Muscle layer of colon (tissue), 2 donors: ENCODE data around the gene SOS1.

Experiments
- H3K27ac ChIP-seq: one replicate; pipeline ENCODE4 v1.7.0; 2013; ENCODE audit warnings: low read depth, mild to moderate bottlenecking, low read length, moderate library complexity
- H3K27me3 ChIP-seq, 2 donors: one replicate each; pipeline ENCODE4 v1.7.0; 2013; ENCODE audit warnings: low read length in 2 of 2, mild to moderate bottlenecking in 2 of 2; ENCODE audit not compliant: insufficient read depth in 2 of 2, control insufficient read depth in 1 of 2
- H3K36me3 ChIP-seq: one replicate; pipeline ENCODE4 v1.7.0; 2013; ENCODE audit warnings: mild to moderate bottlenecking, low read length; ENCODE audit not compliant: insufficient read depth
- H3K4me1 ChIP-seq: one replicate; pipeline ENCODE4 v1.7.0; 2013; ENCODE audit warnings: mild to moderate bottlenecking, low read length; ENCODE audit not compliant: insufficient read depth
- H3K4me3 ChIP-seq, 2 donors: one replicate each; pipeline ENCODE4 v1.7.0; 2013; ENCODE audit warnings: low read length in 2 of 2, low read depth in 1 of 2, mild to moderate bottlenecking in 1 of 2, moderate library complexity in 1 of 2
- H3K9ac ChIP-seq: one replicate; pipeline ENCODE4 v1.7.0; 2013; ENCODE audit warnings: low read length
- H3K9me3 ChIP-seq: one replicate; pipeline ENCODE4 v1.7.0; 2013; ENCODE audit warnings: mild to moderate bottlenecking, low read length
- donor health status: abdominal sarcoma.
- donor health status: Adenocarcinoma of cecum.

Gene SOS1

GRCh38 chr2:38959938-38960608 is 160.8 kb downstream of the SOS1 start:
- H3K4me3 ChIP-seq: peak overlapping the region; percentile 45 to 51
- no peaks in the 10 kb centered on the region for H3K27me3 ChIP-seq
- H3K36me3 ChIP-seq: no peaks in the 10 kb centered on the region
- no peaks in the 10 kb centered on the region for H3K9me3 ChIP-seq
- no peak overlapping the region for H3K9ac ChIP-seq
- peaks cover 4% of the 10 kb centered on the region for H3K4me1 ChIP-seq
- H3K27ac ChIP-seq: no peak overlapping the region

GRCh38 chr2:38959466-38959865 is 161.4 kb downstream of the SOS1 start:
- H3K4me3 ChIP-seq: peak overlapping the region; percentile 45 to 51
- no peaks in the 10 kb centered on the region for H3K9me3 ChIP-seq
- no peaks in the 10 kb centered on the region for H3K36me3 ChIP-seq
- no peak overlapping the region for H3K9ac ChIP-seq
- H3K4me1 ChIP-seq: peaks cover 4% of the 10 kb centered on the region
- no peaks in the 10 kb centered on the region for H3K27me3 ChIP-seq
- no peak overlapping the region for H3K27ac ChIP-seq

GRCh38 chr2:38957972-38958371 is 162.9 kb downstream of the SOS1 start:
- Histone ChIP-seq H3K27me3 (no peaks in the 10 kb centered on the region), H3K9ac (no peak overlapping the region), H3K4me3 (no peak overlapping the region), H3K4me1 (peaks cover 4% of the 10 kb centered on the region), H3K36me3 (no peaks in the 10 kb centered on the region), H3K9me3 (no peaks in the 10 kb centered on the region), H3K27ac (no peak overlapping the region)

- Histone ChIP-seq H3K9me3 (no peaks in the 10 kb centered on the region), H3K27ac (no peak overlapping the region), H3K9ac (no peak overlapping the region), H3K27me3 (no peaks in the 10 kb centered on the region), H3K36me3 (no peaks in the 10 kb centered on the region), H3K4me1 (no peaks in the 10 kb centered on the region), H3K4me3 (no peak overlapping the region)
Observed at GRCh38 chr2:38951766-38952165, 169.1 kb downstream of the SOS1 start.

GRCh38 chr2:38948995-38949394 is 171.9 kb downstream of the SOS1 start:
- H3K27ac ChIP-seq: no peak overlapping the region
- no peaks in the 10 kb centered on the region for H3K27me3 ChIP-seq
- no peaks in the 10 kb centered on the region for H3K4me1 ChIP-seq
- no peaks in the 10 kb centered on the region for H3K9me3 ChIP-seq
- H3K36me3 ChIP-seq: no peaks in the 10 kb centered on the region
- H3K4me3 ChIP-seq: no peak overlapping the region
- no peak overlapping the region for H3K9ac ChIP-seq

- Histone ChIP-seq H3K4me3 (no peak overlapping the region), H3K27ac (no peak overlapping the region), H3K27me3 (no peaks in the 10 kb centered on the region), H3K36me3 (no peaks in the 10 kb centered on the region), H3K9me3 (no peaks in the 10 kb centered on the region), H3K9ac (no peak overlapping the region), H3K4me1 (no peaks in the 10 kb centered on the region)
Observed at GRCh38 chr2:38948387-38948882, 172.4 kb downstream of the SOS1 start.

- no peaks in the 10 kb centered on the region for H3K4me1 ChIP-seq
- no peak overlapping the region for H3K27ac ChIP-seq
- H3K4me3 ChIP-seq: no peak overlapping the region
- no peak overlapping the region for H3K9ac ChIP-seq
- H3K27me3 ChIP-seq: no peaks in the 10 kb centered on the region
- no peaks in the 10 kb centered on the region for H3K9me3 ChIP-seq
- H3K36me3 ChIP-seq: no peaks in the 10 kb centered on the region
Observed at GRCh38 chr2:38947241-38948239, 173.3 kb downstream of the SOS1 start.

- H3K27me3 ChIP-seq: no peaks in the 10 kb centered on the region
- no peaks in the 10 kb centered on the region for H3K4me1 ChIP-seq
- no peak overlapping the region for H3K4me3 ChIP-seq
- H3K36me3 ChIP-seq: no peaks in the 10 kb centered on the region
- H3K9me3 ChIP-seq: no peaks in the 10 kb centered on the region
- no peak overlapping the region for H3K9ac ChIP-seq
- H3K27ac ChIP-seq: no peak overlapping the region
Observed at GRCh38 chr2:38945911-38946310, 174.9 kb downstream of the SOS1 start.

GRCh38 chr2:38945372-38945771 is 175.5 kb downstream of the SOS1 start:
- no peaks in the 10 kb centered on the region for H3K4me1 ChIP-seq
- no peak overlapping the region for H3K4me3 ChIP-seq
- H3K27me3 ChIP-seq: no peaks in the 10 kb centered on the region
- no peak overlapping the region for H3K9ac ChIP-seq
- H3K36me3 ChIP-seq: no peaks in the 10 kb centered on the region
- H3K9me3 ChIP-seq: no peaks in the 10 kb centered on the region
- H3K27ac ChIP-seq: no peak overlapping the region

- Histone ChIP-seq H3K4me3 (no peak overlapping the region), H3K9ac (no peak overlapping the region), H3K27me3 (no peaks in the 10 kb centered on the region)
Observed at GRCh38 chr2:38943784-38944183, 177.1 kb downstream of the SOS1 start.

GRCh38 chr2:38940746-38941145 is 180.1 kb downstream of the SOS1 start:
- no peaks in the 10 kb centered on the region for H3K27me3 ChIP-seq
- no peak overlapping the region for H3K9ac ChIP-seq
- H3K27ac ChIP-seq: no peak overlapping the region
- no peak overlapping the region for H3K4me3 ChIP-seq
- H3K4me1 ChIP-seq: no peaks in the 10 kb centered on the region
- no peaks in the 10 kb centered on the region for H3K9me3 ChIP-seq
- no peaks in the 10 kb centered on the region for H3K36me3 ChIP-seq

More at GRCh38 chr2:38943784-38944183, 177.1 kb downstream of the SOS1 start:
- Histone ChIP-seq H3K36me3 (no peaks in the 10 kb centered on the region), H3K9me3 (no peaks in the 10 kb centered on the region), H3K4me1 (no peaks in the 10 kb centered on the region), H3K27ac (no peak overlapping the region)
